Natural killer cell (primary cell): ENCODE measurements around the gene COL19A1. TPM values are rescaled to one million over a fixed set of nuclear protein-coding genes. Genes with fewer than 3 reads are reported as not detected.

ENCODE experiments used
- ATAC-seq, 3 donors: fragments of 150-1000 bp in 2 of 3; fragments of 200-7000 bp in 1 of 3; cut with Tn5 transposase; 1 replicate in 1 of 3; 2 replicates in 2 of 3; pipeline ENCODE4 v1.10.0; 2021; ENCODE audit warnings: mild to moderate bottlenecking in 2 of 3, moderate library complexity in 2 of 3
- DNase-seq, 2 donors: peaks; one replicate each; pipeline versions ENCODE4 v3.0.0 to v3.0.0-alpha.2; 2013 to 2021; ENCODE audit warnings: mixed read lengths in 1 of 2
- H3K27ac ChIP-seq: one replicate; pipeline ENCODE4 v1.5.1; 2013; ENCODE audit warnings: mild to moderate bottlenecking, low read length
- H3K27me3 ChIP-seq: one replicate; pipeline ENCODE4 v1.6.1; 2013; ENCODE audit warnings: low read length; ENCODE audit not compliant: control insufficient read depth, insufficient read depth
- H3K36me3 ChIP-seq: one replicate; pipeline ENCODE4 v1.6.1; 2013; ENCODE audit warnings: low read length; ENCODE audit not compliant: control insufficient read depth, insufficient read depth
- H3K4me1 ChIP-seq: one replicate; pipeline ENCODE4 v1.6.1; 2013; ENCODE audit warnings: low read length; ENCODE audit not compliant: control insufficient read depth, insufficient read depth
- H3K4me3 ChIP-seq: one replicate; pipeline ENCODE4 v1.5.1; 2013; ENCODE audit warnings: low read length
- H3K9me3 ChIP-seq: one replicate; pipeline ENCODE4 v1.6.1; 2013; ENCODE audit warnings: low read length; ENCODE audit not compliant: control insufficient read depth, insufficient read depth
- H3K27ac Mint-ChIP-seq, 2 donors: one replicate each; pipeline ENCODE4 v1.8.0; 2022; ENCODE audit warnings: mild to moderate bottlenecking in 2 of 2, mixed read lengths in 2 of 2, moderate library complexity in 1 of 2
- H3K27me3 Mint-ChIP-seq, 2 donors: one replicate each; pipeline ENCODE4 v1.8.0; 2022; ENCODE audit warnings: low read depth in 2 of 2, mixed read lengths in 2 of 2
- H3K36me3 Mint-ChIP-seq: one replicate; pipeline ENCODE4 v1.8.0; 2022; ENCODE audit warnings: mixed read lengths
- H3K4me1 Mint-ChIP-seq, 2 donors: one replicate each; pipeline ENCODE4 v1.8.0; 2022; ENCODE audit warnings: mixed read lengths in 2 of 2
- H3K4me3 Mint-ChIP-seq: one replicate; pipeline ENCODE4 v1.8.0; 2022; ENCODE audit warnings: mild to moderate bottlenecking, moderate library complexity, mixed read lengths
- H3K9me3 Mint-ChIP-seq, 2 donors: one replicate each; pipeline ENCODE4 v1.8.0; 2022; ENCODE audit warnings: mixed read lengths in 2 of 2
- CTCF ChIP-seq: fragments of 200-600 bp; IDR thresholded peaks from one replicate; pipeline ENCODE4 v1.8.0; 2022; ENCODE audit warnings: antibody characterized with exemption
- WGBS: methylation state at CpG from one replicate; pipeline ENCODE4 v1.1.7; 2013; ENCODE audit warnings: missing lambda C conversion rate; ENCODE audit not compliant: insufficient coverage; 5-methylcytosine and 5-hydroxymethylcytosine counted together
- intact Hi-C: fragments of 100-400 bp; cut with micrococcal nuclease; formaldehyde crosslinking; loops from one replicate; pipeline ENCODE4 v1.14.2; 2022
- total RNA-seq, 4 donors: library from RNA; stranded (reverse); fragments of 120-200 nt in 1 of 4; gene quantifications; one replicate each; pipeline versions ENCODE4 v1.2.3 to v1.2.4, GENCODE V29; 2013 to 2022

Gene COL19A1
- total RNA-seq, 3 donors from 2014 or later (not counting 1 experiment from before 2014, with no cell fraction given), result 0.07 to 0.33 (median 0.18) TPM

DNA sequence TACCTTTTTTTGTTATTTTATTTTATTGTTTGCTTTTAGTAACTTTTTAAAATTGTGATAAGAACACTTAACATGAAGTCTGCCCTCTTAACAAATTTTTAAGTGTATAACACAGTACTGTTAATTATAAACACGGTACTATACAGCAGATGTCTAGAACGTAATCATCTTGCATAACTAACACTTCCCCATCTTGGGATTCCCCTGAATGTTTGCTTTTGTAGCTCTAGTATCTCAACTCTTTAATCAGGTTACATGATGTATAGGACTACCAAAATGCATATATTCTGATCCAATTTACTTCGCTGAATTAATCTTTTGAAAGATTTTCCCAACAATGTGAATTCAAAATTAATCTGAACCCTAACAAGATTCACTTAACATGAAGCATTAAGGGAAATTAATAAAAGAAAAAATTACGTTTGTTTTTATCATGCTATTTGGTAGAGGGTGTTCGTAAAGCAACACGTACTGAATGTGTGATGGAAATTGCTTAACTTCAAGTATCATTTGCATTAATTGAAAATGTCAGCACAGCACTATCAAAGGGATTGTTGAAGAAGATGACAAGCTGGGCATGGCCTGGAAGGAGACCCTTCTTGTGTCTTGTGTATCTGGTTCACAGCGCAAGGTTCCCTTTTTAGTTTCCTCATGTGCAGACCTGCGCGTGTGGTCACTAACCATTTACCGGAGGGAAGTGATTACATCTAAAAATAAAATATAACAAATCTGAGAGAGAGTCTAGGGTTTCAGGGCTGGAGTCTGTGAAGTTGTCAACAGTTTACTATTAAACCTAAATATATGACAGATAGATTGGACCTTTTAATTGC lies 15.2 kb downstream of the COL19A1 start:
- H3K4me1 ChIP-seq, result no peaks in the 10 kb centered on the region
- 30% methylated on average over 4 of the region's 10 CpGs for WGBS
- no peak overlapping the region for H3K4me3 ChIP-seq
- H3K36me3 Mint-ChIP-seq, result no peaks in the 10 kb centered on the region
- no peak for DNase-seq
- H3K27ac Mint-ChIP-seq, result no peak overlapping the region
- H3K9me3 ChIP-seq, result no peaks in the 10 kb centered on the region
- ATAC-seq, result peak in 1 of 3 donors; percentile 44
- intact Hi-C loops, result no loop called here
- H3K27me3 Mint-ChIP-seq, result peaks cover 13 to 20% of the 10 kb centered on the region in 2 donors
- H3K27ac ChIP-seq, result peak overlapping the region; percentile 93
- TF ChIP-seq CTCF, result no peak
- H3K27me3 ChIP-seq, result peaks cover 2% of the 10 kb centered on the region
- H3K36me3 ChIP-seq, result no peaks in the 10 kb centered on the region
- no peak overlapping the region for H3K4me3 Mint-ChIP-seq
- H3K9me3 Mint-ChIP-seq, result no peaks in the 10 kb centered on the region
- no peaks in the 10 kb centered on the region for H3K4me1 Mint-ChIP-seq

DNA sequence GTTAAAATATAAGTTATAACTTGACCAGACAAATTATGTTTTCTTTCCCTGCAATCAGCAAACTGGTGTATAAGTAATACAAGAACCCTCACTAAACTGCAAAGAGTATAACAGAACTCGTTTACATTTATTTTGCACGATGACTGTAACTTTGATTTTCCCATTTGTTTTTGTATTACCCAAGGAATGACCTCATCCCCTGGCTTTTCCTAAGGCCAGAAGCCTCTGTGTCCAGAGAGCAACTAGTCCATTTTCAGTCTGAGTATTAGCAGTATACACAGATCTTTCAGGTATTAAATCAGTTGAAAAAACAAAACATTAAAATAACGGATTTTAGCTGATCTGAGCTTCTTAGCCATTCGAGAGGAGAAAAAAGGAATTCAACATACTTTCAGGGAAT lies 17.2 kb downstream of the COL19A1 start:
- no peak for DNase-seq
- intact Hi-C loops, result no loop called here
- Mint-ChIP-seq H3K36me3 (no peaks in the 10 kb centered on the region), H3K4me3 (no peak overlapping the region), H3K9me3 (peaks cover 0 to 2% of the 10 kb centered on the region in 2 donors), H3K4me1 (no peaks in the 10 kb centered on the region), H3K27me3 (peaks cover 13 to 20% of the 10 kb centered on the region in 2 donors), H3K27ac (no peak overlapping the region)
- Histone ChIP-seq H3K36me3 (no peaks in the 10 kb centered on the region), H3K9me3 (no peaks in the 10 kb centered on the region), H3K4me1 (no peaks in the 10 kb centered on the region), H3K27ac (no peak overlapping the region), H3K27me3 (peaks cover 2% of the 10 kb centered on the region), H3K4me3 (no peak overlapping the region)
- TF ChIP-seq CTCF, result no peak
- no peak for ATAC-seq
- 85% methylated on average over 3 of the region's 4 CpGs for WGBS

DNA sequence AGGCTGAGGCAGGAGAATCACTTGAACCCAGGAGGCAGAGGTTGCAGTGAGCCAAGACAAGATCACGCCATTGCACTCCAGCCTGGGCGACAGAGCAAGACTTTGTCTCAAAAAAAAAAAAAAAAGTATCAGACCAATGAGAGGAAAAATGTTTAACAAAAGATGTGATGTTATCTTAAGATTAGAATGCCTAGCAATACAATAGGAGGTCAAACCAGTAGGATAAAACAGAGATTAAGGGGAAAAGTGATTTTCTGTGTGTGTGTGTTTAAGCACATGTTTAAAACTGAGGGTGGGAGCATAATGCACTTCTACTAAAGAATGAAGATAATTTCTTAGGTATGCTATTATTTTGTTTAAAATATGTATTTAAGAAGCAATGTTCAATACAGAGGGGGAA lies 17.9 kb downstream of the COL19A1 start:
- Mint-ChIP-seq H3K27me3 (peaks cover 11 to 20% of the 10 kb centered on the region in 2 donors), H3K36me3 (no peaks in the 10 kb centered on the region), H3K9me3 (peaks cover 0 to 2% of the 10 kb centered on the region in 2 donors), H3K4me1 (no peaks in the 10 kb centered on the region), H3K4me3 (no peak overlapping the region), H3K27ac (no peak overlapping the region)
- no peak overlapping the region for H3K4me3 ChIP-seq
- no peaks in the 10 kb centered on the region for H3K36me3 ChIP-seq
- no peaks in the 10 kb centered on the region for H3K4me1 ChIP-seq
- ATAC-seq, result no peak
- TF ChIP-seq CTCF, result no peak
- no peak overlapping the region for H3K27ac ChIP-seq
- intact Hi-C loops, result no loop called here
- 88% methylated on average over 2 of the region's 2 CpGs for WGBS
- H3K9me3 ChIP-seq, result no peaks in the 10 kb centered on the region
- no peak for DNase-seq
- peaks cover 2% of the 10 kb centered on the region for H3K27me3 ChIP-seq
